C4-2B (cell line): ENCODE results near the gene LIFR.

Source experiments
- ZFX ChIP-seq: fragments of 450-650 bp; IDR thresholded peaks from 2 replicates; pipeline ENCODE4 v1.6.1; 2017
- TF ChIP-seq, protein P1 (sequence below): fragments of 450-650 bp; conservative IDR thresholded peaks from 2 replicates; pipeline ENCODE4 v1.5.1; 2017; ENCODE audit warnings: mild to moderate bottlenecking

DNA sequence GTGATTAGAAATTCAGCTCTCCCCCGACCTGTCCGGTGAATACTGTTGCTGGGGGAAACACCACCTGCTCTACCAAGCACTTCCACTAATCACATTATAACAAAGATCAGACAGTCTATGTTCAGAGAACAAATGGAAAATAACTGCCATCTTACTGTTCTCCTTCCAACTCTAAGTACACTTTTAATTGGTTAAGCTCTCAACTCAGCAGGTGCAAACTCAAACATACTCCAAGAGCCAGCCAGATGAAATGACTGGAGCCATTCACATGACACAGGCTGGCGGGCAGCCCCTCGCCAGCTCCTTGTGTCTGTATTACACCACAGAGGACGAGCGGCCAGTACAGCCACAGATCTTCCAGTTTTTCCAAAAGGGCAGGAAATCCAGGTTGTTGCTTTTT, 16.1 kb downstream of the LIFR start:
- TF ChIP-seq, protein P1, sequence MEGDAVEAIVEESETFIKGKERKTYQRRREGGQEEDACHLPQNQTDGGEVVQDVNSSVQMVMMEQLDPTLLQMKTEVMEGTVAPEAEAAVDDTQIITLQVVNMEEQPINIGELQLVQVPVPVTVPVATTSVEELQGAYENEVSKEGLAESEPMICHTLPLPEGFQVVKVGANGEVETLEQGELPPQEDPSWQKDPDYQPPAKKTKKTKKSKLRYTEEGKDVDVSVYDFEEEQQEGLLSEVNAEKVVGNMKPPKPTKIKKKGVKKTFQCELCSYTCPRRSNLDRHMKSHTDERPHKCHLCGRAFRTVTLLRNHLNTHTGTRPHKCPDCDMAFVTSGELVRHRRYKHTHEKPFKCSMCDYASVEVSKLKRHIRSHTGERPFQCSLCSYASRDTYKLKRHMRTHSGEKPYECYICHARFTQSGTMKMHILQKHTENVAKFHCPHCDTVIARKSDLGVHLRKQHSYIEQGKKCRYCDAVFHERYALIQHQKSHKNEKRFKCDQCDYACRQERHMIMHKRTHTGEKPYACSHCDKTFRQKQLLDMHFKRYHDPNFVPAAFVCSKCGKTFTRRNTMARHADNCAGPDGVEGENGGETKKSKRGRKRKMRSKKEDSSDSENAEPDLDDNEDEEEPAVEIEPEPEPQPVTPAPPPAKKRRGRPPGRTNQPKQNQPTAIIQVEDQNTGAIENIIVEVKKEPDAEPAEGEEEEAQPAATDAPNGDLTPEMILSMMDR = no peak
- TF ChIP-seq ZFX = no peak
